NOMO-1 (cell line): ENCODE results near the gene DCP1B.

Experiments
- DNase-seq, 2 experiments: peaks; one replicate each; lab custom pipeline; 2025; ENCODE audit not compliant: unreplicated experiment in 2 of 2; lab: John Stamatoyannopoulos, UW

Gene DCP1B

DNA sequence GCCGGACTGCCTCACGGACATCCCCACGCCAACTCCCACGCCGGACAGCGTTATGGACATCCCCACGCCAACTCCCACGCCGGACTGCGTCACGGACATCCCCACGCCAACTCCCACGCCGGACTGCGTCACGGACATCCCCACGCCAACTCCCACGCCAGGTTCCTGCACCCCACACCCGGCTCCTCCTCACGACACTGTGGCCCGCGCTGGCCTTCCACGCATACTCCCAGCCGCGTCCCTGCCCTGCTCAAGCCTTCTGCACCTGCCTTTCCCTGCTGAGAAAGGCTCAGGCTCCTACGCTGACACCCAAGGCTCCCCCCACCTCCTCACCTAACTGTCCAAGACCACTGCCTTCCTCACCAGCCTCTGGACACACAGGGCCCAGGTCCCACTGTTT lies 95.5 kb downstream of the DCP1B start:
- DNase-seq, result no peak

DNA sequence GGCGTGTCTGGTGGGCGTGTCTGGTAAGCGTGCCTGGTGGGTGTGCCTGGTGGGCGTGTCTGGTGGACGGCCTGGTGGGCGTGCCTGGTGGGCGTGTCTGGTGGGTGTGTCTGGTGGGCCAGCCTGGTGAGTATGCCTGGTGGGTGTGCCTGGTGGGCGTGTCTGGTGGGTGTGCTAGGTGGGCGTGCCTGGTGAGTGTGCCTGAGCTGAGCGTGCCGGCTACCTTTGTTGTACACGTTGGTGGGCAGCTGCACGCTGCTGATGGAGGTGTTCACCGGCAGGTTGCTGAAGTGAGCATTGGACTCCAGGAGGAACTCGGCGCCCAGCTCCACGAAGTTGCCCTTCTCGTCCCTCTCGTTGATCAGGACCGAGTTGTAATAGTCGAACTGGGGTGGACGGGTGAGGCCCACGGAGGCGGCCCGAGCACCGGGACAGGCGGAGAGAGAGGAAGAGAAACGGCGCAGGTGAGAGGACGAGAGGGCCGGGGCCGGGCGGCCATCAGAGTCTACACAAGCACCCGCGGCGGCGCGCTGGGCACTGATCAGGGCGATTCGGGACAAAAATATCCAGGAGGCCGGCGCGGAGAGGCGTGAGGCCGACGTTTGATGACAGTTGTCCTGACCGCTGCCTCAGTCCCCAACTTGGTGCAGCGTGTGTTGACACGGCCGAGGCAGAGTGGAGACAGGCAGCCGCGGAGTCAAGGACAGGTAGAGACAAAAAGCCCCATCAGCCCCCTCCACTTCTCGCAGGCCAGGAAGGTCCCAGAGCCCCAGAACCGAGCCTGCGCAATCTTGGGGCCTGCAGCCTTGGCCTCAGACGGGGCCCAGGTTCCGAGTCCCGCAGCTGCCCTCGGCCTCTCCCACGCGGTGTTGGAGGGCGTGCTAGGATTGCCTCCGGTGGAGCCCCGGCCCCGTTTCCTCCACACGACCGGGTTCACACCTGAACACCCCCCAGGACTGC lies 96.3 kb downstream of the DCP1B start:
- DNase-seq, result no peak

DNA sequence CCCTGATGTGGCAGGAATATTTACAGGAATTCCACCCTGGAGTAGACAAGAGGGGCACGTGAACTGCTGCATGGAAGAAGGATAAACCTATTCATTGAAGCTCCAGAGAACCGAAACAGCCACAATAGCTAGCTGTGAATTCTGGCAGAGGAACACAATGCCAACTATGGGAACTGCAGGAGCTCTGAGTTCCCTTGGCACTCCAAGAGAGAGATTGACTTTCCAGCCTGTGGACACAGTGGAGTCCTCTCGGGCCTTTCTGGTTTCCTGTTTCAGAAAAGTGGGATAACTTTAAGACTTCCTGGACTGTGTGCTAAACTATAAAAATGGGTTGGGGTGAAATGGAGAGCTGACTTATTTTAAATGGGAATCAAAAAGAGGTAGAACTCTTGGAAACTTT lies 97.7 kb downstream of the DCP1B start:
- no peak for DNase-seq

DNA sequence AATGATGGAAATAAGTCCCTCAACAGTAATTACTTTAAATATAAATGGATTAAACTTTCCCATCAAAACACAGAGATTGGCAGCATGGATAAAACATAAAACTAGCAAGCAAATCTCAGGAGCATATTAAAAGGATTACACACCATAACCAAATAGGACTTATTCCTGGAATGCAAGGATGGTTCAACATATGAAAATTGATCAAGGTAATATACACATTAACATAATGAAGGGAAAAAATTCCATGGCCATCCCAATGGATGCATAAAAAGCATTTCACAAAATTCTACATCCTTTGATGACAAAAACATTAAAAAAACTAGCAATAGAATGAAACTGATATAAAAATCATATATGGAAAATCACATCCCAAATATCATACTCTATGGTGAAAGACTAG lies 99.4 kb downstream of the DCP1B start:
- no peak for DNase-seq

DNA sequence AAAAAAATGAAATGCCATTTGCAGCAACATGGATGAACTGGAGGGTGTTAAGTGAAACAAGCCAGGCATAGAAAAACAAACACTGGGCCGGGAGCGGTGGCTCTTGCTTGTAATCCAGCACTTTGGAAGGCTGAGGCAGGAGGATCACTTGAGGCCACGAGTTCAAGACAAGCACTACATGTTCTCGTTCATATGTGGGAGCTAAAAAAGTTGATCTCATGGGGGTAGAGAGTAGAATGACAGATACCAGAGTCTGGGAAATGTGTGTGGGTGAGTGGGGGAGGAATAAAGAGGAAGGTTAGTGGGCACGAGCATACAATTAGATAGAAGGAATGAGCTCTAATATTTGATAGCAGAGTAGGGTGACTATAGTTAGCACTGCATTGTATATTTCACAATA lies 107.3 kb downstream of the DCP1B start:
- DNase-seq, result no peak
